Measurements from ENCODE around the gene HES6.

HES6 gene

DNA sequence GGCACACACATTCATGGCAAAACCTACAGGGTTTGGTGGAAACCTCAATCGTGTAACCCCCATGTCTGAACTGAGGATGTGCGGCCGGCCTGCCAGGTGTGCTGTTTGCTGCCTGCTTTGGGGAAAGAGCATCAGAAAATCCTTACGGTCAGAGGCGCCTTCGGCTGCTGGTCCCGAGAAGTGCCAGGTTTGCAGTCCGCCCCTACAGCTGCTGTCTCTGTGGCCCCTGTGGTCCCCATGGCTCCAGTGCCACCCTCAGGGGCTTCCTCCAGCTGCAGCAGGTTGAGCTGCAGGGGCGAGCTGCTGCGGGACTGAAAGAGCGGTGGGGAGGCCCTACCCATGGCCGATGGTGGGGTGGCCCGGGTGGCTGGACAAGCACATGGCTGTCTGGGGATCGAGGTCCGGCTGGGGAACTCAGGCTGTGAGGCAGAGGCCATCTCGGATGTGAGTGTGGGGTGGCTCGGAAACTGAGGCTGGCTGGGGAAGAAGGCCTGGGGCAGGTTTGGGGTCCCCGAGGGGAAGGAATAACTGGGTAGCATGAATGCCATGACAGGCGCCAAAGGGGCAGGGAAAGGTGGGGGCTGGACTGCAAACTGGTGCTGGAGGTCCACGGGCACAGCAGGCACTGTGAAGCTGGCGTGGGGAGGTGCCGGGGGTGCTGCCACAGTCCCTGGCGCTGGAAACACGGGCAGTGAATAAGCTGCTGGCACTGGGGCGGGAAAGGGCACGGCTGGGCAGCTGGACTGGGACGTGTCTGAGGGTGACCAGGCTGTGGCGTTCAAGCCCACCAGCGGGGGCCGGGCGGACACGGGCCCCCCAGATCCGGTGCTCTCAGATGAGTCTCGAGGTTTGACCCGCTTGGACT is 13.2 kb upstream of the HES6 start:
- DNase-seq: no peak

DNA sequence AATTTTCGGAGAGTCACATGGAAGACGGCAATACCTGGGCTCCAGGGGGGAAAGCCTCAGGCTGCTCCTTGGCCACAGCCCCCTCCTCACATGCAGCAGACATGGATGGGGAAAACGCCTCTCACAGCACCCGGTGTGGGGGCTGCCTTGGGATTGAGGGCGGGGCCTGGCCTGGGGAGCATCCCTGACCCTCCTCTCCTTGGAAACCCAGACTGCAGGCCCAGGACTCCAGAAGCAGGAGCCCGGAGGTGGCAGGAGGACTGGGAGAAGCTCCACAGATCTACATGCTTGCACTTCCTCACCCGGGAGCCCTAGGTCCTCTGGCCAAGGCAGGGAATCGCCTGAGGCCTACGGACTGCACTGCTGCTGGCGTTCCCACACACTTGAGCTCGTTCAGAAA is 12.1 kb upstream of the HES6 start:
- DNase-seq: no peak

DNA sequence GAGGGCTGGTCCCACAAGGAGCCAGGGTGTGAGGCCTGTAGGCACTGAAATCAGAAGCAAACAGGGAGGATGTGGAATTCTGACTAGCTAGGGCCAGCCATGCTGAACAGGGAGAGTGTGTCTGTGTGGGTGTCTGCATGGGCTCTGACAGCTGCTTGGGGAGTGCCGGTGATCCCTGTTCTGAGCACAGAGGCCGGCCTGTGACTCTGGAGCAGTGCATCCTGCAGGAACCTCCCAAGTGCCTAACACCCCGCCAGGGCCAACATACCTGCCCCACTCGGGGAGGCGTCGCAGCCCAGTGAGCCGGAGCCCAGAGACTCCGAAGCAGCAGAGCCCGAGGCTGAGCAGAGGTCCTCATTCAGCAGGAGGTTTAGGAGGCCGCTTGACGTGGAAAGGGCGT is 11.5 kb upstream of the HES6 start:
- no peak for DNase-seq

DNA sequence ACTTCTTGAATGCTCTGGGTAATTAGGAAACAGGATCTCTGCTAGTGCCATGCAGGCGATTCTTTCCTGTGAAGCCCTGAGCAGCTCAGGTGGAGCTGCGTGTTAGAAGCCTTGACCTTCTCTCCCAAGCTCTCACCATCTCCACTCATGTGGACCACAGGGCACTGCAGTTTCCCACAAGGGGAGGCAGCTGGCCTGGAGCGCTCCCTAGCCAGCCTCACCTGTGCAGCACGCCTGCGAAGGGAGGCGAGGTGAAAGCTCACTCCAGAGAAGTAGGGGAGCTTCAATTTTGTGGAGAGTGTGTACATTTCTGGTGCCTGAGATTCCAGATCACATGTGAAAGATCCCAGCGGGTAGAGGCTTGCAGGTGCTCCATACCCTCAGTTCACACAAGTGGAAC is 11.1 kb upstream of the HES6 start:
- no peak for DNase-seq

DNA sequence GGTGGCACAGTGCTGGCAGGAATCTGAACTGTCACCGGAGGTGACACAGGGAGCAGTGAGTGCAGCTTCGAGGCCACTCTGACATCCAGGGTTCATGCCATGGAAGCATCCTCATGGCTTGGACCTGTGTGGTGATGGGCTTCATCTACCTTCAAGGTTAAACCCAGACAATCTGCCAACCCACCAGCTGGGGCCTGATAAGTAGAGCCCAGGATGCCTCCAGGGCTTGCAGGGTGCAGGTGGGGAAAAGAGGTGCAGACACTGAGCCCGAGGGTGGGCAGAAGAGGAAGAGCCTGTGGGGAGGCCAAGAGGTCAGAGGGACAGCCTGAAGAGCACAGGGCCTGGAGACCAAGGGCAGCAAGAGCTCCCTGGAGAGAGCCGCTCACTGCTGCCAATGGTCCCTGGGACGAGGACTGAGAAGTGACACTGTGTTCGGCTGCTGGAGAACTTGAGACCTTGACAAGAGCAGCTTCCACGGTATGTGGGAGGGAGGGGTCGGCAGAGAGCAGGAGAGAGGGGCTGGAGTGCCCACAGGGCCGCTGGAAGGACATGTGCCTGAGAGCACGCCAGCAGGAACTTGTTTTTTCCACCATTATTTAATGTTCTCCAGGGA is 8.1 kb upstream of the HES6 start:
- no peak for DNase-seq

DNA sequence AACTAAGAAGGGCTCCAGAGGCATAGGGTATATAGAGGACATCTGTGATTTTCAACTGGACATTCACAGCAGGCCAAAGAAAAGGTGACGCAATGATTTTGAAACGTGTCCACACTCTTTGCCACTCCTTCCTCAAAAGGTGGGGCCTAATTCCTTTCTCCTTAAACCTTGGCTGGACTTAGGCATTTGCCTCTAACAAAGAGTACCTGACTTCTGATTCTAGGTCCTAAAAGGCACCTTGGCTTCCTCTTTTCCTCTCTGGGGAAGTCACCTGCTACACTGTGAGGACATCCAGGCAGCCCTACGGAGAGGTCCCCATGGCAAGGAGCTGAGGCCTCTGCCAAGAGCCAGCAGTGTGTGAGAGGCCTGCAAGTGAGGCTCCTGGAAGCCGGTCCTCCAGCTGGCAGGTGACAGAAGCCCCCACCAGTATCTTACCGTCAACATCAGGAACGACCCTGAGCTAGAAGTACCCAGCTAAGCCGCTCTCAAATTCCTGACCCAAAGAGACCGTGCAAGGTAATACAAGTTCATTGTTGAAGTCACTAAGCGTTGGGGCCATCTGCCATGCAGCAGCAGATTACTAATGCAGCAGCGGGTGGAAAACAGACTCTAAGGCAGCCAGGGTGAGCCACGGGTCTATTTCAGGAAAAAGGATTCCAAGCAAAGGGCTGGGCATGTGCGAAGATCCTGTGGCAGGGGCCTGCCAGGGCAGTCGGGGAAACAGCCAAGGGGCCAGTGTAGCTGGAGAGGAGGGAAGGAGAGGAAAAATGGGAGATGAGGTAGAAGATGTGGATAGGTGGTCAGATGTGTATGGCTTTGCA is 7.4 kb upstream of the HES6 start:
- no peak for DNase-seq

DNA sequence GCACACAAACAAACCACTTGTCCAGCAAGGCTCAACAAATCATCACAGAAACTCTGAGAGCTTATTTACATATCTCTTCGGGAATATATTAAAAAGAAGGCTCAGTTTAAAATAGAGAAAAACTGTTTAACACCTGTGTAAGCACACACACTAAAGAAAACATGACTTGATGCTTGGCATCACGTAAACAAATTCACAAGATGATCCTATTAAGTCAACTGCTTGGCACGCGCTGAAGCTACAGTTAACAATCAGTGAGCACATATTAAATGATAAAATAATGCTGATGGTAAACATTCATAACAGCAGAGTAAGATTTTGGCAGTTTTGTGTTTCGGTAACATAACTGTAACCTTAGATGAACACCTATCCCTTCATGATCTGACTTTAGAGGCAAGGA is 4.3 kb upstream of the HES6 start:
- no peak for DNase-seq

DNA sequence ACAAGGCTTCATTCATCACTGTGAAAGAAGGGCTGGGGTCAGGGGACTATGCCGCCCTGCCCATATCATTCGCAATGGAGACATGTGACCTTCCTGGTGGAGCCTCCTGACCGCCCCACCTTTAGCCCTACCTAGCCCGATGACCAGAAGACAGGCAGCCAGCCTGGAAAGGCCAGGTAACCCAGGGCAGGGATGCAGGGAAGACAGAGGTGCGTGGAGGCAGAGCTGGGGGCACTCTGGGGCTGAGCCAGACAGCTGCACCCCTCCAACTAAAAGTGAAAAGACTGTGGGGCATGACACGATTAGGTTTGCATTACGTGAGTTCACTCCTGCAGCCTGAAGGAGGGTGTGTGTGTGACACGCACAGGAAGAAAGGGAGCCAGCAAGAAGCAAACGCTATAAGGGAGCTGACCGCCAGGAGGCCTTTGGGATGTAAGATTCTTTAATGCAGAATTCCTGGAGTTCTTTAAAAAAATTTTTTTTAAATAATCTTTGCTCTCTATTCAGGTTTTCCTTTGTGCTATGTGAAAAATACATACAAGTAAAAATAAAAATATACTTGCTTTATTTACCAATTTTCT is 3.7 kb upstream of the HES6 start:
- DNase-seq: no peak

DNA sequence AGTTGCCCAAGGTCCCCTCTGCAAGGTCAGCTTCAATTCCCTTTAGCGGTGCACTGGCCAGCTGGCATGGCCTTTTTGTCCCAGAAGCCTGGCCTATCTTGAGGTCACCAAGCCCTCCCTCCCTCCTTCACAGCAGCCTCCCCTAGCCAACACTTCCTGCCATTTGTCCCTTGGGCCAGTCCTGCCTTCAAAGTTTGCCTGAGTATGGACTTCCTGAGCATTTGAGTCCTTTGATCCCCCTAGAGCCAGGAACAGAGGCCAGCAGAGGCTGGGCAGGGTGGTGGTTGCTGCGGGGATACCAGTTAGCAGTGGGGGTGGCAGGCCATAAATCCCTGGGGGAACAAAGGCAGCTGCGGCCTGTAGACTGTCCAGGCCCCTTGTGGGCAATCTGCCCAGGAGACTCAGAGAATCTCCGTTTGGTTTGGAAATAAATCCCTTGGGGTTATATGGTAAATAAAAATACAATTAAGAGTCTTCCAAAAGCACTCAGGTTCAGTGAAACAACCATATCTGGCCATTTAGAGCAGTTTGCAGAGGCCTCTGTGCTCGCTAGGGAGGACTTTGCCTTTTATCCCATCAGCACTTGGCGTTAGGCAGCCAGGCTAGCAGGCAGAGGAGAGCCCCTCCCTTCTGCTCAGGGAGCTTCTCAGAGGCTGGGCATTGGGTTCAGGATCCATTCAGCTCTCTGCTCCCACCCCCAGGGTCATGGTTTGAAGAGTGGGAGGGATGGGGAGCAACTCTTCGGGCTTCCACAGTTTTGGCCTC is 3.1 kb upstream of the HES6 start:
- peak; percentile 41 for DNase-seq

DNA sequence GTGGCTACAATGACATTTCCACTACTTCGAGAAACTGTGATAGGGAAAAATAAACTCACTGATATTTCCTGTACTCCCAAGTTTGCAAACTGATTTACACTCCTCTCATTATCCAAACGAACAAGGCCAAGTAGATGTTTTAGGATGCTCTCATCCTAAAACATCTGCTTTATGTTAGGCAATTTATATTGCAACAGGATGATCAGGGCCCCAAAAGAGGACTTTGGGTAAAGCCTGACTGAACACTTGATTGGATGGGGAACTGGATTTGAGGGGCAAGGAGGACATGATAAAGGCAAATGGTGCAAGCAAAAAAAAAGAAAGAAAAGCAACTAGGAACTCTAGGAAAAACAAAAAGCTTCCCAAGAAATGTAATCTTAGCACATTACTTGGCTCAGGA is 2.1 kb upstream of the HES6 start:
- DNase-seq: no peak

DNA sequence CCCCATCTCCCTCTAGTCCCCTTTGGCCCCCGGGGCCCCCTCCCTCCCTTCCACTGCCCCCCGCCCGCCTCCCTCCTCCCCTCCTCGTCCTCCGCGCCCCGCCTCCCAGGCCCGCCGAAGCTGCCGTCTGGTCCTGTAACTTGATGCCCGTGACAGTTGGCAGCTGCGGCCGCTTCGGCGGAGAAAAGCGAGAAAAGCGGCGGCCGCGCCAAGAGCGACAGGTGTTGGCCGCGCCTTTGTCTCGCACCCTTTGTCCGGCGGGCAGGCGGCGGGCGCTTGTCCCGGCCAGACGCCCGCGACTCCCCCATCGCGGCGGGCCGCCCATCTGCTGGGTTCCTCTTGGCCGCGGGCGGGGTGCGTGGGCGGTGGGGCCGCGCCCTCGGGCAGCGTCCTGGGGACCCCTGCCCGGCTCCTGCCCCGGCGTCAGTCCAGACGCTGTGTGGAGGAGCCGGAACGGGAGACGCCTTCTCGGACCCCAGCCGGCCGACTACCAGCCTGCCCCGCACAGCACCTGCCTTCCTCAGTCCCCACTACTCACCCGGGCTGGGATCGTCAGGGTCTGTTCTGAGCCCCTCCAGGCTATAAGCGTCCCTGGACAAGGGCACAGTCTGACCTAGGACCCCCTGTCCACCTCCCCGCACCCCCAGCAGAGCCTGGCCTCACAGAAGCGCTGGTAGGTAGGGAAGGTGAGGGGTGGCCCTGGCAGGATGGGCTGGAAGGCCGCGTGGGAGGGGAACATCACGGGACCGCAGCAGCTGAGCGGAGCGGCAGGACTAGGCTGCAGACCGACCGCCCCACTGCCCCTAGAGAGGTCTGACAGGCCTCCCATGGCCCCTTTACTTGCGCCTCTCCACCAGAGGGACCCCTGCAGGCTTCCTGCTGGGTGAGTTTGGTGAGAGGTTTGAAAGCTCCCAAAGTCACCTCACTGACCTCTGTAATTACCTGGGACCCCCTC is 1.2 kb upstream of the HES6 start:
- DNase-seq: peak; percentile 62

DNA sequence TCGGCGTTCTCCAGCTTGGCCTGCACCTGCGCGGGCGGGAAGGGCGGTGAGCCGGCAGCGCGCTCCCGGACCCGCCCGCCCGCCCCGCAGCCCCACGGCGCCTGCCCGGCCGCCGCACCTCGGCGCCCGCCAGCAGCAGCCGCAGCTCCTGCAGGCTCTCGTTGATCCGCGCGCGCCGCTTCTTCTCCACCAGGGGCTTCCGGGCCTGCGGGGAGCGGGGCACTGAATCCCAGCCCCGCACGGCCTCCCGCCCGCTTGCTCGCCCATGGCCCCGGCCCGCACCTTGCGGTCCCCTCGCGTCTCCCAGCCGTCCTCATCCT is 335 bp downstream of the HES6 start:
- no peak for DNase-seq

DNA sequence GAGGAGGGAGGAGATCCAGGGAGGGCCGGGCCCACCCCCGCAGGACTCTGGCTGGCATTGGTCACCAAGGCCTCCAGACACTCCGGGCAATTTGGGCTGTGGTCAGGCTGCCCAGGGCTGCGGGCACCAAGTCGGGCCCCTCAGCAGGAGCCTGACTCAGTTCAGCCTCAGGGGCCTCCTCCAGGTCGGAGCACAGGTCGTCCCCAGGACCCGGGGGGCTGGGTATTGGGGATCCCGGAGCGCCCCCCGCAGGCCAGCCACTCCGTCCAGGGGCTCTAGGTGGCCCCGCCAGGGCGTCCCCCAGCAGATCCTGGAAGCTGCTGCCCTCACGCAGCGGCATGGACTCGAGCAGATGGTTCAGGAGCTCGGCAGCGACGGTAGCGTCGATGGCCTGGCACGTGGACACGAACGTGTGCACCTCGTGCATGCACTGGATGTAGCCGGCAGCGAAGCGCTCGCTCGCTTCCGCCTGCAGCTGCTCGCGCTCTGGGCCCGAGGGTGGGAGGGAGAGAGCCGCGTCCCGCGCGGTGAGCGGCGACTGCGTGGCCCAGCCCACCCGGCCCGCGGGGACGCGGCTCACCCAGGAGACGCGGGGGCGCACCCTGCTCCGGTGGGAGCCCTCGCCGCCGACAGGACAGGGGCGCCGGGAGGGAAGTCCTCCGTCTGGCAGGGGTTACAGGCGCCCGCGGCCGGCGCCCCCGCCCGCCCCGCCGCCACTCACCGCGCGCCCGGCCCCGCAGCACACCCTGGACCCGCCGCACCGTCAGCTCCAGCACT is 884 bp downstream of the HES6 start:
- DNase-seq: no peak

DNA sequence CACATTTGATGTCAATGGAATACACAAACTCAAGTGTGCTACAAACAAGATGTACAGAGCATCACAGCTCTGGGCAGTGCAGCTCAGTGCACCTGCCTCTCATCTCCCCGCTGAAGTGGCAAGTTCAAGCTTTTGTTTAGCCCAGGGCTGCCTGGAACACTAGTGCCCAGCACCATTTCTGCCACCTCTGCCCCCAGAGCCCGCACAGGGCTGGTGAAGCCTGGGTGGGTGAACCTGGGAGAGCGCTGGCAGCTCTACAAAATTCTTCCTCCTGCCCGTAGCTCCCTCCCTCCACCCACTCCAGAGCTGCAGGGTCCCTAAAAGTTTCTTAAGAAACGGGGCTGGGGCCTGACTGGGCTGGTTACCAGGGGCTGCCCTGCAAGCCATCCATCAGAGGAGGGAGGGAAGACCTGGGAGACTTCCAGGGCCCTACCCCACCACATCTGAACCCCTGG is 1.5 kb downstream of the HES6 start:
- no peak for DNase-seq

DNA sequence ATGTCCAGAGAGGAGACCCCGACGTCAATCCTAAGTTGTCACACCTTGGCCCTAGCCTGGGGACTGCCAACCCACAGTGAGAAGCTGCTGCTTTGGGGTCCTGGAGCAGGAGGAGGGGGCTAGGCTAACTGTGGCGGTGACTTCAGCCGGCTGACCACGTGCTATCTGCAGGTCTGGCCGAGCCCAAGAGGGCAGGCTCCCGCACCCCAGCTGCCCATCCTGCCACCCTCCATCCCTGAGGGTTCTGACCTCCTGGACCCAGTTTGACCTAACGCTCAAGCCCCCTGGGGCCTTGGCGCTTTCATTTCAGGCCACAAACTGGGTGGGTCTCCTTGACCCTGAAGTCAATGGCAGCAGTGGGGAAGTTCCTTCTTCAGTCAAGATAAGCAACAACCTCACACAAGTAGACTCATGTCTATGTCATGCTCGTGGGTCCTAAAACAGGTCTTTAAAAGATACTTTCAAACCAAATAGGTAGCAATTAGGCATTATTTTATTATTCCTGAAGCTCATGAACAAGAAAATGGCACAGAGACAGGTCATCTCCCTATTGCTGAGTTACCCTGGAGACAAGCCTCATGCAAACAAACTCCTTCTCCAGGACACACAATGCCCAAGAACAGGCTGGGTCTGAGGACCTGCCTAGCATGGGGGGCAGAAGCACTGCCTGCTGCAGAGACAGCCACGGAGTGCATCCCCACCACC is 2.3 kb downstream of the HES6 start:
- DNase-seq: no peak

DNA sequence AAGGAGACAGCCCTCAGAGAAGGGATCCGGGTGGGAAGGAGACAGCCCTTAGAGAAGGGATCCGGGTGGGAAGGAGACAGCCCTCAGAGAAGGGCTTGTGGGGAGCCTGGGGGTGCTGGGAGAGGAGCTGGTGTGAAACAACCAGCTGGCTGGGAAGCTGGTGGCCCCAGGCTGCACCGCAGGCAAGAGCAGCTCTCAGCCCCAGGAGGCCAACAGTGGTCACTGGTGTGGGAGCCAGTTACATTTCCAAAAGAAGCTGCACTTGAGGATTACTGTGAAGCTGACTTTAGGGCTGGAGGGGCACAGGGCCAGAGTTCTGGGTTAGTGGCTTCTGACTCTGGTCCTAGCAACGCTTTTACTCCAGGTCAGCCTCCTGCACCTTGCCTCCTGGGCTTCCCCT is 3.3 kb downstream of the HES6 start:
- no peak for DNase-seq

DNA sequence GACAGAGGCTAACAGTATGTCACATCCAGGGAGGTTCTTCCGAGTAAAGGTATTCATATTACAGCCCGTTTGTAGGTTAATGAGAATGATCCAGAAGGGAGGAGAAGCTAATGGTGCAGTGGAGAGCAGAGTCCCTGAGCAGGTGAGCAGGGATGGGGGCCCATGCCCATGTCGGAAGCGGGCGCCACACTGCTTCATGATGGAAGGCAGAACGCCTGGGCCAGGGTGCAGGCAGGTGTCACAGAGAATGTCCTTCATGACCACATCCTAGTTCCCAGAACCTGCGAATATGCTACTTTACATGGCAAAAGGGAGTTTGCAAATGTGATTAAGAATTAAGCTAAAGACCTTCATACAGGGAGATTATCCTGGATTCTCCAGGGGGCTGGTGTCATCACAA is 4.0 kb downstream of the HES6 start:
- DNase-seq: no peak

DNA sequence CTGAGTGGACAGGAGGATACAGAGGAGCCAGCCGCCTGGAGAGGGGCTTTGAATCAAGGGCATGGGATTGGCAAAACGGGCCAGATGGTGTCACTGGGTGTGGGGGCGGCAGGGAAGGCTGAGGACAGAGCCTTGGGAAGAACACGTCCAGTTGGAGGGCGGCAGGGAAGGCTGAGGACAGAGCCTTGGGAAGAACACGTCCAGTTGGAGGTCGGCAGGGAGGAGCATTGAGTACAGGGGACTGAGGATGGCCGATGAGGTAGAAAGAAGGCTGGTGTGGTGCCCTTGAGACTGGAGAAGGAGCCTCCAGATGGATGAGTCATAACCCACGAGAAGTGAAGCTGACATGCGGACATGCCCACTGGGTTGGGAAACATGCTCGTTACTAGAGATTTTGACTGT is 4.5 kb downstream of the HES6 start:
- no peak for DNase-seq

DNA sequence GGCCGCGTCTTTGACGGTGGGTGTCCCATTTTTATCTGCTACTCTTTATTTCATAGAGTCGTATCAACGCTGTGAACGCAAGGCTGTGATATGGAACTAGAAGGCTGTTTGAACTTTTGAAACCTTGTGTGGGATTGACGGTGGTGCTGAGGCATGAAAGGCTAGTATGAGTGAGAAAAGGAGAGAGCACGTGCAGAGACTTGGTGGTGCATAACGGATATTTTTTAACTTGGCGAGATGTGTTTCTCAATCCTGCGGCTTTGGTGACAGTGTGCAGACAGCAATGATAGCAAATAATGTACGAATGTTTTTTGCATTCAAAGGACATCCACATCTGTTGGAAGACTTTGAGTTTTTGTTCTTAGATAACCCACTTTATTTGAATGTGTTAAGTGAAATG is 6.2 kb downstream of the HES6 start:
- no peak for DNase-seq

DNA sequence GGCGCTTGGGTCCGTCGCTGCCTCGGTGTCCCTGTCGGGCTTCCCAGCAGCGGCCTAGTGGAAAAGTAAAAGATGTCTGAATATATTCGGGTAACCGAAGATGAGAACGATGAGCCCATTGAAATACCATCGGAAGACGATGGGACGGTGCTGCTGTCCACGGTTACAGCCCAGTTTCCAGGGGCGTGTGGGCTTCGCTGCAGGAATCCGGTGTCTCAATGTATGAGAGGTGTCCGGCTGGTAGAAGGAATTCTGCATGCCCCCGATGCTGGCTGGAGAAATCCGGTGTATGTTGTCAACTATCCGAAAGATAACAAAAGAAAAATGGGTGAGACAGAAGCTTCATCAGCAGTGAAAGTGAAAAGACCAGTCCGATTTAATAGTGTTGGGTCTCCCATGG is 8.0 kb downstream of the HES6 start:
- DNase-seq: no peak

Measured in NCI-H2029 treated with DMSO at 0.1 percent for 48 hours (cell line).